Activated B cell treated with CpG ODN at 0.5 μM for 24 hours (primary cell): Measurements from ENCODE around the gene PDE4B. TPM values are rescaled to one million over a fixed set of nuclear protein-coding genes. Genes with fewer than 3 reads are reported as not detected.

Experiments
- ATAC-seq: fragments of 200-7000 bp; cut with Tn5 transposase; one replicate; pipeline ENCODE4 v1.10.0; 2021; ENCODE audit warnings: low read depth, mild to moderate bottlenecking, moderate library complexity
- CTCF ChIA-PET: fragments of 350-600 bp; sonication (Branson Sonifier 250); formaldehyde crosslinking; loops from one replicate; lab custom pipeline; 2021; ENCODE audit warnings: antibody characterized with exemption; lab: Charles Lee
- POLR2A ChIA-PET: fragments of 350-600 bp; sonication (Branson Sonifier 250); formaldehyde crosslinking; loops from one replicate; lab custom pipeline; 2021; ENCODE audit warnings: antibody characterized with exemption; lab: Charles Lee
- DNase-seq: peaks from one replicate; pipeline ENCODE4 v3.0.0; 2022
- H3K27ac Mint-ChIP-seq: one replicate; pipeline ENCODE4 v1.8.0; 2020; ENCODE audit warnings: mixed read lengths
- H3K27me3 Mint-ChIP-seq: one replicate; pipeline ENCODE4 v1.8.0; 2021; ENCODE audit warnings: mixed read lengths
- H3K36me3 Mint-ChIP-seq: one replicate; pipeline ENCODE4 v1.8.0; 2021; ENCODE audit warnings: low read depth, mixed read lengths
- H3K4me1 Mint-ChIP-seq: one replicate; pipeline ENCODE4 v1.8.0; 2021; ENCODE audit warnings: mixed read lengths
- H3K4me3 Mint-ChIP-seq: one replicate; pipeline ENCODE4 v1.8.0; 2020; ENCODE audit warnings: mild to moderate bottlenecking, mixed read lengths
- H3K9me3 Mint-ChIP-seq: one replicate; pipeline ENCODE4 v1.8.0; 2020; ENCODE audit warnings: mixed read lengths
- intact Hi-C: fragments of 100-400 bp; cut with micrococcal nuclease; formaldehyde crosslinking; loops from one replicate; pipeline ENCODE4 v1.15.1; 2024
- total RNA-seq: library from RNA; stranded (reverse); gene quantifications from 2 replicates; pipeline ENCODE4 v1.2.3, GENCODE V29; 2022
- TF ChIP-seq, protein P1 (sequence below): fragments of 200-600 bp; IDR thresholded peaks from one replicate; pipeline ENCODE4 v1.8.0; 2022; ENCODE audit warnings: antibody characterized with exemption, mild to moderate bottlenecking

Gene PDE4B
- total RNA-seq, 1 donor from 2014 or later: 84.1 TPM

GRCh38 chr1:66300280-66300971 is 507.7 kb downstream of the PDE4B start:
- H3K4me3 Mint-ChIP-seq: no peak overlapping the region
- TF ChIP-seq, protein P1, sequence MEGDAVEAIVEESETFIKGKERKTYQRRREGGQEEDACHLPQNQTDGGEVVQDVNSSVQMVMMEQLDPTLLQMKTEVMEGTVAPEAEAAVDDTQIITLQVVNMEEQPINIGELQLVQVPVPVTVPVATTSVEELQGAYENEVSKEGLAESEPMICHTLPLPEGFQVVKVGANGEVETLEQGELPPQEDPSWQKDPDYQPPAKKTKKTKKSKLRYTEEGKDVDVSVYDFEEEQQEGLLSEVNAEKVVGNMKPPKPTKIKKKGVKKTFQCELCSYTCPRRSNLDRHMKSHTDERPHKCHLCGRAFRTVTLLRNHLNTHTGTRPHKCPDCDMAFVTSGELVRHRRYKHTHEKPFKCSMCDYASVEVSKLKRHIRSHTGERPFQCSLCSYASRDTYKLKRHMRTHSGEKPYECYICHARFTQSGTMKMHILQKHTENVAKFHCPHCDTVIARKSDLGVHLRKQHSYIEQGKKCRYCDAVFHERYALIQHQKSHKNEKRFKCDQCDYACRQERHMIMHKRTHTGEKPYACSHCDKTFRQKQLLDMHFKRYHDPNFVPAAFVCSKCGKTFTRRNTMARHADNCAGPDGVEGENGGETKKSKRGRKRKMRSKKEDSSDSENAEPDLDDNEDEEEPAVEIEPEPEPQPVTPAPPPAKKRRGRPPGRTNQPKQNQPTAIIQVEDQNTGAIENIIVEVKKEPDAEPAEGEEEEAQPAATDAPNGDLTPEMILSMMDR: no peak
- no peaks in the 10 kb centered on the region for H3K9me3 Mint-ChIP-seq
- DNase-seq (no peak), ATAC-seq (no peak)
- intact Hi-C loops: loop anchor here (2.0 kb wide), 2 partner anchors 16 to 30 kb away; no protein-coding TSS in a partner anchor
- no peaks in the 10 kb centered on the region for H3K36me3 Mint-ChIP-seq
- ChIA-PET CTCF (no interaction called here), POLR2A (interaction anchor here (0.5 to 2.7 kb wide), 11 partner anchors 9 to 80 kb away, joined by 3 to 11 read pairs (median 4); no protein-coding TSS in a partner anchor)
- peaks cover 28% of the 10 kb centered on the region for H3K4me1 Mint-ChIP-seq
- no peaks in the 10 kb centered on the region for H3K27me3 Mint-ChIP-seq
- H3K27ac Mint-ChIP-seq: peak overlapping the region; percentile 47

DNA sequence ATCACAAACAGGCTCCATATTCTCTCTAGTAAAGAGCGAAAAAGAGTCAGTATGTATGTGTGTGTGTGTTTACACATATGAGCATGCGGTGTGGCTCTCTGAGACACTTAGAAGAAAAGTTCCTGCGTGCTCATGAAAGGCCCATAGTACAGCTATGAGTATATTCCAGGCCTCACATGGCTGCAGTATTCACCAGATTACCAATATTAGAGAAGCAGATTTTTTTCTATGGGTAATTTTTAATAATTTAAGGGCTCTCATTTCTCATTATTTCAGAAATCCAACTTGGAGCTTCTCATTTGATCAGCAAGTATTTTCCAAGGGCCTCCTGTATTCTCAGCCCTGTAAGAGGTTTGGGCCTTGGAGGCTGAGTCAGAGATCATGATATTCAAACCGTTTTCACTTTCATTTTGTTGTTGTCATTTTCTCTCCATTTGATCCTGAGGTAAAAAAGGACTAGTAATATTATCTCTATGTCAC is 508.3 kb downstream of the PDE4B start:
- POLR2A ChIA-PET: interaction anchor here (0.5 to 2.7 kb wide), 12 partner anchors 10 to 79 kb away, joined by 3 to 11 read pairs (median 4); no protein-coding TSS in a partner anchor
- peaks cover 22% of the 10 kb centered on the region for H3K4me1 Mint-ChIP-seq
- H3K4me3 Mint-ChIP-seq: peak overlapping the region; percentile 79
- CTCF ChIA-PET: interaction anchor here (1.0 to 1.3 kb wide), 2 partner anchors 9 to 52 kb away, joined by 3 read pairs; no protein-coding TSS in a partner anchor
- TF ChIP-seq, protein P1: no peak
- no peaks in the 10 kb centered on the region for H3K9me3 Mint-ChIP-seq
- ATAC-seq (peak; percentile 82), DNase-seq (no peak)
- no peaks in the 10 kb centered on the region for H3K36me3 Mint-ChIP-seq
- intact Hi-C loops: loop anchor here (1.0 to 2.0 kb wide), 4 partner anchors 11 to 30 kb away; no protein-coding TSS in a partner anchor
- peak overlapping the region; percentile 72 for H3K27ac Mint-ChIP-seq
- H3K27me3 Mint-ChIP-seq: no peaks in the 10 kb centered on the region

DNA sequence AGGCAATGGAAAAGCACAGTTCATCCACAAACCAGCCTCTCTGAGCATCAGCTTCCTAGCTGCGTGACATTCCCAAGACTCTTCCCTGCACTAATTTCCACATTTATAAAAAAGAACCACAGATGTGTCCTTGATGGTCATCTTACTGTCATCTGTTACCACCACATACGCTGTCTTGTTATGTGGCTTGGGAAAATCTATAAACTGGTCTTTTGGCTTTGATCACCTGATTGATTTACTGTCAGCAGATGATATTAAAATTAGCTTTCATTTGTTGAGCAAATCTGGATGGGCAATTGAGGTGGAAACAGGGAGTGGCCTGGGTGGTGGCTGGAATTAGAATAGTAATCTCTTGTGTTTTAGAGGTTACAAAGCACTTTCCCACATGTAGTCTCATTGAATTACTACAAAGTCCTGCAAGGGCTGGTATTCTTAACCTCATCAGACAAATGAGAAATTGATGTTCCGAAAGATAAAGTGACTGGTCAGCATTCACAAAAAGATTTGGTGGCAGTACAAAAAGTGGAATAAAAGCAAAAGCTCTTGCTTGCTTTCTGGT is 509.6 kb downstream of the PDE4B start:
- ATAC-seq: no peak
- H3K4me3 Mint-ChIP-seq: no peak overlapping the region
- H3K9me3 Mint-ChIP-seq: no peaks in the 10 kb centered on the region
- peaks cover 13% of the 10 kb centered on the region for H3K4me1 Mint-ChIP-seq
- H3K27ac Mint-ChIP-seq: no peak overlapping the region
- intact Hi-C loops: no loop called here
- no peak for DNase-seq
- ChIA-PET POLR2A (interaction anchor here (1.3 to 2.7 kb wide), 4 partner anchors 19 to 46 kb away, joined by 3 to 11 read pairs (median 6); no protein-coding TSS in a partner anchor), CTCF (interaction anchor here (1.0 to 1.3 kb wide), 2 partner anchors 10 to 51 kb away, joined by 3 read pairs; no protein-coding TSS in a partner anchor)
- no peaks in the 10 kb centered on the region for H3K36me3 Mint-ChIP-seq
- TF ChIP-seq, protein P1: no peak
- no peaks in the 10 kb centered on the region for H3K27me3 Mint-ChIP-seq

DNA sequence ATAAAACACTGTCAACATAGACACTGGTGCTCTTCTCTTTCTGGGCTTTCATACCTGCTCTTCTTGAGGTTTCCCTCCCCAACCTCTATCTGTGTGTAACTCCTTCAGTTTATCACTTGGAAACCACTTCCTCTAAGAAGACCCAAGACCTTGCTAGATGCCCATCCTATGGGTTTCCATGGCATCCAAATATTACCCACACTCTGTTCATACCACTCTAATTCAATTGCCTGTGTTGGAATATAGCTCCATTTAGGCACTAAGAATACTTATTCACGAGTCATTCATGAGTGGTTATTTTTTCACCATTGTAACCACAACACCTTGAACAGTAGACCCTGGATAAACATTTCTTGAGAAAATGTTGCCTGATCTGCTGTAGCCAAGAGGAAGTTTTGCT is 510.1 kb downstream of the PDE4B start:
- Mint-ChIP-seq H3K36me3 (no peaks in the 10 kb centered on the region), H3K27me3 (no peaks in the 10 kb centered on the region), H3K9me3 (no peaks in the 10 kb centered on the region), H3K4me3 (no peak overlapping the region), H3K27ac (no peak overlapping the region), H3K4me1 (peaks cover 13% of the 10 kb centered on the region)
- POLR2A ChIA-PET: interaction anchor here (1.4 kb wide), 1 partner anchor 12 kb away, joined by 5 read pairs; no protein-coding TSS in a partner anchor
- intact Hi-C loops: no loop called here
- no peak for DNase-seq
- CTCF ChIA-PET: interaction anchor here (1.3 kb wide), 1 partner anchor 20 kb away, joined by 3 read pairs; no protein-coding TSS in a partner anchor
- TF ChIP-seq, protein P1: no peak
- ATAC-seq: no peak
